Measurements from ENCODE around the gene IZUMO1.
"Not testable (repeated sequence)": the region's sequence is repeated elsewhere in the genome, so short reads cannot be mapped to it uniquely, and the experiment has no call there.

The IZUMO1 gene

DNA sequence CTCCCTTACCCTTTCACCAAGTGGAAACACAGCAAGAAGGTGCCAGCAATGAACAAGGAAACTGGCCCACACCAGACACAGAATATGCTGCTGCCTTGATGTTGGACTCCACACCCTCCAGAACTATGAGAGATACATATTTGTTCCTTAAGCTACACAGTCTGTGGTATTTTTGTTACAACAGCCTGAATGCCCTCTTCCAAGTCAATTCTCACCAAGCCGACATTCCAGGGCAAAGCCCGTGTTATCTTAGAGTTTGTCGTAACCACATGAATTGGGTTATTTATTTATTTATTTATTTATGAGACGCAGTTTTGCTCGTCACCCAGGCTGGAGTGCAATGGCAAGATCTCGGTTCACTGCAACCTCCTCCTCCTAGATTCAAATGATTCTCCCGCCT lies 23.6 kb upstream of the IZUMO1 start:
- TF ChIP-seq, protein P1, sequence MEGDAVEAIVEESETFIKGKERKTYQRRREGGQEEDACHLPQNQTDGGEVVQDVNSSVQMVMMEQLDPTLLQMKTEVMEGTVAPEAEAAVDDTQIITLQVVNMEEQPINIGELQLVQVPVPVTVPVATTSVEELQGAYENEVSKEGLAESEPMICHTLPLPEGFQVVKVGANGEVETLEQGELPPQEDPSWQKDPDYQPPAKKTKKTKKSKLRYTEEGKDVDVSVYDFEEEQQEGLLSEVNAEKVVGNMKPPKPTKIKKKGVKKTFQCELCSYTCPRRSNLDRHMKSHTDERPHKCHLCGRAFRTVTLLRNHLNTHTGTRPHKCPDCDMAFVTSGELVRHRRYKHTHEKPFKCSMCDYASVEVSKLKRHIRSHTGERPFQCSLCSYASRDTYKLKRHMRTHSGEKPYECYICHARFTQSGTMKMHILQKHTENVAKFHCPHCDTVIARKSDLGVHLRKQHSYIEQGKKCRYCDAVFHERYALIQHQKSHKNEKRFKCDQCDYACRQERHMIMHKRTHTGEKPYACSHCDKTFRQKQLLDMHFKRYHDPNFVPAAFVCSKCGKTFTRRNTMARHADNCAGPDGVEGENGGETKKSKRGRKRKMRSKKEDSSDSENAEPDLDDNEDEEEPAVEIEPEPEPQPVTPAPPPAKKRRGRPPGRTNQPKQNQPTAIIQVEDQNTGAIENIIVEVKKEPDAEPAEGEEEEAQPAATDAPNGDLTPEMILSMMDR (IDR thresholded peaks at IDR 0.05; ENCODE audit: insufficient read depth, low read depth, low read length, missing control alignments): no peak
- no peak overlapping the region for H3K4me3 ChIP-seq (ENCODE audit: low read length)
- DNase-seq (ENCODE audit: low read depth): peak; percentile 73

DNA sequence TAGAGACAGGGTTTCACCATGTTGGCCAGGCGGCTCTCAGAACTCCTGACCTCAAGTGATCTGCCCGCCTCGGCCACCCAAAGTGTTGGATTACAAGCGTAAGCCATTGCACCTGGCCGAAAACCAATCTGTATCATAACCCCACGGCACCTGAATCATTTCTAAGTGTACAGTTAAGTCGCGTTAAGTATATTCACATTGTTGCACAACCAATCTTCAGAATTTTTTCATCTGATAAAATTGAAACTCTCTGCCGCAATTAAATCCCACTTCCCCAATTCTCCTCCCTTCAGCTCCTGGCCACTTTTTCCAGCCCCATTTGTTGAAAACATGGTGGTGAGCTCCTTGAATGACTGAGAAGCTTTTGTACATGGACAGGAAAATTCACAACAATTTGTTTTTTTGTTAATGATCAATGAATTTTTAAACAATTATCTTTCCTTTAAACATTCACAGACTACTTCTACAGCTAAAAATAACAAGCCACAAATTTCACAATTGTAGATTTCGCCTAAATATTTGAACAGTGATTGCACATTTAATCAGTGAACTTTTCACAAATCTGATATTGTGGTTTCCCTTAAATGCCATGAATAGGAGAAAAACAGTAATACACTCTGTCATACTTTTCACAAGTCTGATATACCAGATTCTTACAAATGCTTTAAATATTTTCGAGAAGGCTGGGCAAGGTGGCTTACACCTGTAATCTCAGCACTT lies 22.4 kb upstream of the IZUMO1 start:
- TF ChIP-seq, protein P1 (IDR thresholded peaks at IDR 0.05; ENCODE audit: insufficient read depth, low read depth, low read length, missing control alignments): no peak
- DNase-seq (ENCODE audit: low read depth): no peak

DNA sequence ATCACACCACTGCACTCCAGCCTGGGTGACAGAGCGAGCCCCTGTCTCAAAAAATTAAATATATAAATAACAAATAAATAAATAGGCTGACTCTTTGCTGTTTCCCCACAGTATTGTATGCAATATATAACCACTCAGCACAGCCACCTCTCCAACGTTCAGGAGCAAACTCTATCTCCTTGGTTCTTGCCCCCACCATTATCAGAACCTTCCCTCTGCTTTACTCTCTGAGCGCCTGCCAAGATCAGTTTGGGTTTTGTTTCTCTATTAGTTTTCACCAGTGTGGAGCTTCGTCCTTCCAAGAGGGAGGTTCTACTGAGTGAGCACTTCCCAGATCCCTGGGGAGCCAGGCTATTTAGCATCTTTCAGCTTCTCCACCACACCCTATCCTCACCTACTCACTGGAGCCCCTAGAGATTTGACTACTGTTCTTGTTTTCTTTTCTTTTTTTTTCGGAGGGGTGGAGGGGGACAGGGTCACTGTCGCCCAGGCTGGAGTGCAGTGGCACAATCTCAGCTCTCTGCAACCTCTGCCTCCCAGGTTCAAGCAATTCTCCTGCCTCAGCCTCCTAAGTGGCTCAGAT lies 21.6 kb upstream of the IZUMO1 start:
- not testable (repeated sequence) for H3K4me3 ChIP-seq (ENCODE audit: low read length); DNase-seq (ENCODE audit: low read depth)

More for the DNA sequence above, 22.4 kb upstream of the IZUMO1 start:
- H3K4me3 ChIP-seq (ENCODE audit: low read length): no peak overlapping the region

DNA sequence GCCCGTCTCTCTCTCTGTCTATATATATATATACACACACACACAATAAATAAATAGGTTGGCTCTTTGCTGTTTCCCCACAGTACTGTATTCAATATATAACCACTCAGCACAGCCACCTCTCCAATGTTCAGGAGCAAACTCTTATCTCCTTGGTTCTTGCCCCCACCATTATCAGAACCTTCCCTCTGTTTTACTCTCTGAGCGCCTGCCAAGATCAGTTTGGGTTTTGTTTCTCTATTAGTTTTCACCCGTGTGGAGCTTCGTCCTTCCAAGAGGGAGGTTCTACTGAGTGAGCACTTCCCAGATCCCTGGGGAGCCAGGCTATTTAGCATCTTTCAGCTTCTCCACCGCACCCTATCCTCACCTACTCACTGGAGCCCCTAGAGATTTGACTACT lies 19.1 kb upstream of the IZUMO1 start:
- not testable (repeated sequence) for H3K4me3 ChIP-seq (ENCODE audit: low read length); DNase-seq (ENCODE audit: low read depth)

DNA sequence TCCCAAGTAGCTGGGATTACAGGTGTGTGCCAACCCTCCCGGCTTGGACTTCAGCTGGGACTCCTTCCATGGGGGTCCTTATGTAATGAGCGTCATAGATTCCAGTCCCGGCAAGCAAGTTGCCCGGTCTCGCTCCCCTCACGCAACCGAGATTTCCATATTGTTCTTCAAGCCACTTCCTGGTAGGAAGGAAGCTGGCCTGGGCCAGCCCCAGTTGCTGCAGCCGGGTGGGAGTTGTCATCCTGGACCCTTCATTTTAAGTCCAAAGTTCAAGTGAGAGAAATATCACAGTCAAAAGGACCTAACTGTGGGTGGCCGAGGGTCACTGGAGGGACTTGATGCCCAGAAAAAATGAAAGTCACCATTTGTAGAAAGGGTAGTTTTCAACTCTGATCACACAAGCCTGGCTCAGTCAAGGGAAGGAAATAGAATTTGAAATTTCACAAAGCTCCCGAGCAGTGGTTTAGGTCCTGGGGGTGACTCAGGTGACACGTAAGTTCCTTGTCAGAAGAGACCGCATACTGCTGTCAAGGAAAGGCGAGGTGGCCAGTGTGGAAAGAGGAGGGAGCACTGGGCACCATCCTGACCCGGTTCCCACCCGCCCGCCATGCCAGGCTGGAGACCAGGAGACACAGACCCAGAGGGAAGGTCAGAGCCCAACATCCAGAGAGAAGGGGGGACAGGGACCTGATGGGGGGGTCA lies 13.9 kb upstream of the IZUMO1 start:
- TF ChIP-seq, protein P1 (IDR thresholded peaks at IDR 0.05; ENCODE audit: insufficient read depth, low read depth, low read length, missing control alignments): no peak
- DNase-seq (ENCODE audit: low read depth): peak; percentile 36
- no peak overlapping the region for H3K4me3 ChIP-seq (ENCODE audit: low read length)

DNA sequence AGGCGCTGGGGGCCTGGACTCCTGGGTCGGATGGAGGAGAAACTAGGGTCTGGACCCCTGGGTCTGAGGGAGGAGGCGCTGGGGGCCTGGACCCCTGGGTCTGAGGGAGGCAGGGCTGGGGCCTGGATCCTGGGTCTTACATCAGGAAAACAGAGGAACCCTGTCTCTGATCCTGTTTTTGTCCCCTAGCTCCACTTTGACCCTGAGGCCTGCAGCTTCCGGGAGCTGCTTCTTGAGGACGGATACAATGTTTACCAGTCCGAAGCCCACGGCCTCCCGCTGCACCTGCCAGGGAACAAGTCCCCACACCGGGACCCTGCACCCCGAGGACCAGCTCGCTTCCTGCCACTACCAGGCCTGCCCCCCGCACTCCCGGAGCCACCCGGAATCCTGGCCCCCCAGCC lies 11.0 kb upstream of the IZUMO1 start:
- TF ChIP-seq, protein P1 (IDR thresholded peaks at IDR 0.05; ENCODE audit: insufficient read depth, low read depth, low read length, missing control alignments): no peak
- no peak for DNase-seq (ENCODE audit: low read depth)
- no peak overlapping the region for H3K4me3 ChIP-seq (ENCODE audit: low read length)

DNA sequence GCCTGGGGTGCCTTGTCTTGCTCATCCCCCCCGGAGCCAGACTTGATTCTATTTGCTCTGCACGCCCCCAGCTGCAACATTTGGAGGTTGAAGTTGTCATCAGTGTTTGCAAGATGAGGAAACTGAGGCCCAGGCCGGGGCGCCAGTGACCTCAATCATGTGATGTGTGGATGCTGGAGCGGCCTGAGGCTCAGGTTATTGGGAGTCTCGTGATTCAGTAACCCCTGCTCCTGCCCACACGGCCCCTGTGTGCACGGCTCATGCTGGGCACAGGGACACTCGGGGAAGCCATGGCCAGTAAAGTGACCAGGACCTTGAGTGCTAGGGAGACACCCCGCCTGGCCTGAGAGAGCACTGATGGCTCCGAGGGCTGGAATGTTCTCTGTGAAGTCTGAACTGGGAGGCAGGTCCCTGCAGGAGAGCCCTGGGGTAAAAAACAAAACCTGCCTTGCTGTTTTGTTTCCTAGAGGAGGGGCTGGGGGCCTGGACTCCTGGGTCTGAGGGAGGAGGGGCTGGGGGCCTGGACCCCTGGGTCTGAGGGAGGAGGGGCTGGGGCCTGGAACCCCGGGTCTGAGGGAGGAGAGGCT lies 10.5 kb upstream of the IZUMO1 start:
- TF ChIP-seq, protein P1 (IDR thresholded peaks at IDR 0.05; ENCODE audit: insufficient read depth, low read depth, low read length, missing control alignments): no peak
- no peak overlapping the region for H3K4me3 ChIP-seq (ENCODE audit: low read length)
- DNase-seq (ENCODE audit: low read depth): no peak

Data from epithelial cell of esophagus (primary cell).